Endodermal cell (in vitro differentiated cells): ENCODE results near the gene VAV3. TPM values are rescaled to one million over a fixed set of nuclear protein-coding genes. Genes with fewer than 3 reads are reported as not detected.

Experiments
- DNase-seq: peaks from one replicate; pipeline ENCODE4 v3.0.0-alpha.2; 2017
- H3K27ac ChIP-seq: 2 replicates; pipeline ENCODE4 v1.5.1; 2013; ENCODE audit warnings: mild to moderate bottlenecking, low read depth, low read length, moderate library complexity
- H3K27me3 ChIP-seq: 2 replicates; pipeline ENCODE4 v1.6.1; 2013; ENCODE audit warnings: mild to moderate bottlenecking, low read length, moderate library complexity; ENCODE audit not compliant: insufficient read depth, control insufficient read depth, poor library complexity, severe bottlenecking
- H3K36me3 ChIP-seq: 2 replicates; pipeline ENCODE4 v1.7.0; 2013; ENCODE audit warnings: mild to moderate bottlenecking, low read length, moderate library complexity; ENCODE audit not compliant: control insufficient read depth, insufficient read depth
- H3K4me1 ChIP-seq: one replicate; pipeline ENCODE4 v1.7.0; 2013; ENCODE audit warnings: low read length; ENCODE audit not compliant: control insufficient read depth, insufficient read depth
- H3K4me3 ChIP-seq: 2 replicates; pipeline ENCODE4 v1.5.1; 2013; ENCODE audit warnings: mild to moderate bottlenecking, low read length, moderate library complexity
- H3K9ac ChIP-seq: 2 replicates; pipeline ENCODE4 v1.6.1; 2013; ENCODE audit warnings: mild to moderate bottlenecking, low read length, moderate library complexity; ENCODE audit not compliant: poor library complexity, severe bottlenecking; ENCODE audit errors: extremely low read depth
- H3K9me3 ChIP-seq: 2 replicates; pipeline ENCODE4 v1.6.1; 2013; ENCODE audit warnings: mild to moderate bottlenecking, low read length, moderate library complexity; ENCODE audit not compliant: control insufficient read depth
- H3K27ac Mint-ChIP-seq: 2 replicates; pipeline ENCODE4 v1.8.0; 2020; ENCODE audit warnings: mixed read lengths
- H3K27me3 Mint-ChIP-seq: 2 replicates; pipeline ENCODE4 v1.8.0; 2021; ENCODE audit warnings: mild to moderate bottlenecking, mixed read lengths; ENCODE audit not compliant: insufficient read depth
- H3K36me3 Mint-ChIP-seq: 2 replicates; pipeline ENCODE4 v1.8.0; 2020; ENCODE audit warnings: low read depth, mixed read lengths
- H3K4me1 Mint-ChIP-seq: 2 replicates; pipeline ENCODE4 v1.8.0; 2020; ENCODE audit warnings: mixed read lengths
- H3K4me3 Mint-ChIP-seq: 2 replicates; pipeline ENCODE4 v1.8.0; 2020; ENCODE audit warnings: mild to moderate bottlenecking, moderate library complexity, mixed read lengths
- H3K9me3 Mint-ChIP-seq: 2 replicates; pipeline ENCODE4 v1.8.0; 2020; ENCODE audit warnings: mild to moderate bottlenecking, mixed read lengths
- CTCF ChIP-seq: fragments of 200-600 bp; sonication (generic); conservative IDR thresholded peaks from 2 replicates; pipeline ENCODE4 v1.5.0; 2021; ENCODE audit warnings: antibody characterized with exemption, mild to moderate bottlenecking
- WGBS, 2 experiments: methylation state at CpG; one replicate each; pipeline versions ENCODE4 v1.1.5 to v1.1.7; 2013; ENCODE audit warnings: missing lambda C conversion rate in 2 of 2, mixed read lengths in 1 of 2; ENCODE audit not compliant: insufficient coverage in 1 of 2, insufficient read length in 1 of 2; 5-methylcytosine and 5-hydroxymethylcytosine counted together
- total RNA-seq, 2 donors: library from RNA; stranded (reverse); fragmentation: NEBNext Ultra II Directional in 1 of 2; extraction: Animal tissue kit (Norgen Biotek cat#: 25700) in 1 of 2; gene quantifications; 2 replicates in 1 of 2; 3 replicates in 1 of 2; pipeline ENCODE4 v1.2.1, GENCODE V29; 2021

VAV3 gene
- total RNA-seq, 2 donors from 2014 or later = 6.9 to 9.6 TPM

DNA sequence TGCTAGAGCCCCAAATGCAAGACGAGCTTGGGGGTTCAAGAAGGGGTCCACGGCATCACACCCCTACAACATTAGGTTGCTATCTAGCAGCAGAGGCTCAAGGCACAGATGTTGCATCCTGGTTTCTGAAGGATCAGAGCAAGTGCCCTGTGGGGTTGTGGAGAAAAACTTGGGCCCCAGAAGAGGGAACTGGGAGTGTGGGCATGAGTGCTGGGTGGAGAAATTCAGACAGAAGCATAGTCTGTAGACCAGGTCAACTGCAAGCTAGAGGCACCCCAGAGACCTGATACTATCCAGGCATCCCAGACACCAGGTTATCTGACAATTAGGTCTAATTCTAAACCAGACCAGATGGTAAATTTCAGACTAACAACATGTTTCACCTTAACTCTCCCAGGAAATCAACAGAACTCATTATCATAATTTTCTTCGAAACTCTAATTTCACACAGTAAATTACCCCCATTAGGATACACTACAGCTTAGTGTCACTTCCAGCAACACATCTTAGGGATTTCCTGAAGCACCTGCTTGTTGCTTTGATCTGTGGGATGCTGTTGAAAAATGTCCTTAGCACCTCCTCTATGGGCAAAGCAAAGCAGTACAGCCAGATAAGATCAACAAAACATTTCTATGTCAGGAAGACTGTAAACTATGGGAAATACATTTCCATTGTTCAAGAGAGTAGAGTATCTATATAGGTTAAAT, 179.3 kb downstream of the VAV3 start:
- no peak for DNase-seq
- Mint-ChIP-seq H3K9me3 (no peaks in the 10 kb centered on the region), H3K27me3 (peaks cover 6% of the 10 kb centered on the region), H3K4me3 (no peak overlapping the region), H3K27ac (no peak overlapping the region), H3K36me3 (no peaks in the 10 kb centered on the region), H3K4me1 (peaks cover 21% of the 10 kb centered on the region)
- Histone ChIP-seq H3K9me3 (no peaks in the 10 kb centered on the region), H3K4me3 (no peak overlapping the region), H3K9ac (no peak overlapping the region), H3K36me3 (no peaks in the 10 kb centered on the region), H3K4me1 (no peaks in the 10 kb centered on the region), H3K27ac (no peak overlapping the region), H3K27me3 (peaks cover 38% of the 10 kb centered on the region)
- no peak for TF ChIP-seq CTCF
- WGBS, 2 experiments = 92 to 100% methylated on average over 1 to 3 of the region's 3 CpGs

DNA sequence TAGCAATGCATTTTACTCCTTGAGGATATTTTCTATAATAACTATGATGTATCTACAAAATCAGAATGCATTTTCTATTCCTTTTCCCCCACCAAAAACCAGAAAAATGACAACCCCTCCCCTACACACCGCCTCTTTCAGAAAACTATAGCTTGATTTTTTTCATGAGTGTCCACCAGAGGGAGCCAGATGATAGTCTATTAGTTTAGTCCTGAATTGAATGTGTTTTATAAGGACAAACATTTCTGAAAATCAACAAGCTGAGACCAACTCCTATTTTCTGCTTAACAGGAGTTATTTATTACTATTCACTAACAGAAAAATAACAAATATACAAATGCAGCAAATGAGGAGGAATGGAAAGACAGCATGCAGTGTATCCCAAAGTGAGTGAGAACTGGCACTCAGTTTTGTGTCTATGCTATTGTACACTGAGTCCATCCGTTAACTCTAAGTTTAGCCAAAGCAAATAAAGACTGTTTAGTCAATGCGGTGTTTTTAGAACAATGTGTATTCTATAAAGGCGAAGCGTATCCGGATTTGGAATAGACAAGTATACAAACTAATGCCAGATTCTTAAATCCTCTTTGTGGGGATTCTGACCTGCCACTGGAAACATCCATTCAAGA, 182.6 kb downstream of the VAV3 start:
- 76% methylated on average over 6 of the region's 6 CpGs; no CpG with 5 or more reads in 1 of the 2 experiments for WGBS, 2 experiments

GRCh38 chr1:107781245-107781644, 183.7 kb downstream of the VAV3 start:
- H3K4me1 Mint-ChIP-seq = peaks cover 11% of the 10 kb centered on the region
- H3K36me3 Mint-ChIP-seq = no peaks in the 10 kb centered on the region
- no peak overlapping the region for H3K27ac ChIP-seq
- no peaks in the 10 kb centered on the region for H3K36me3 ChIP-seq
- H3K4me3 Mint-ChIP-seq = no peak overlapping the region
- no peak overlapping the region for H3K9ac ChIP-seq
- H3K27me3 Mint-ChIP-seq = no peaks in the 10 kb centered on the region
- H3K4me1 ChIP-seq = no peaks in the 10 kb centered on the region
- 100% methylated on average over 1 of the region's 2 CpGs; no CpG with 5 or more reads in 1 of the 2 experiments for WGBS, 2 experiments
- no peak for DNase-seq
- no peak for TF ChIP-seq CTCF
- no peak overlapping the region for H3K4me3 ChIP-seq
- no peak overlapping the region for H3K27ac Mint-ChIP-seq
- no peaks in the 10 kb centered on the region for H3K27me3 ChIP-seq
- no peaks in the 10 kb centered on the region for H3K9me3 Mint-ChIP-seq
- H3K9me3 ChIP-seq = no peaks in the 10 kb centered on the region

More for the DNA sequence above, 182.6 kb downstream of the VAV3 start:
- DNase-seq = no peak
- Mint-ChIP-seq H3K9me3 (no peaks in the 10 kb centered on the region), H3K36me3 (no peaks in the 10 kb centered on the region), H3K4me3 (no peak overlapping the region), H3K27me3 (no peaks in the 10 kb centered on the region), H3K4me1 (peaks cover 9% of the 10 kb centered on the region), H3K27ac (no peak overlapping the region)
- H3K9me3 ChIP-seq = no peaks in the 10 kb centered on the region
- peaks cover 5% of the 10 kb centered on the region for H3K27me3 ChIP-seq
- H3K36me3 ChIP-seq = no peaks in the 10 kb centered on the region
- no peak overlapping the region for H3K27ac ChIP-seq
- H3K4me3 ChIP-seq = no peak overlapping the region
- TF ChIP-seq CTCF = peak; percentile 90
- no peak overlapping the region for H3K9ac ChIP-seq
- H3K4me1 ChIP-seq = no peaks in the 10 kb centered on the region
